Skeletal muscle cell (primary cell): ENCODE data around the gene PLIN3.
"Not testable (repeated sequence)": the region's sequence is repeated elsewhere in the genome, so short reads cannot be mapped to it uniquely, and the experiment has no call there.

Experiments used
- DNase-seq: peaks from one replicate; pipeline ENCODE4 v3.0.0-alpha.2; 2010; ENCODE audit warnings: low read depth
- H3K4me3 ChIP-seq: 2 replicates; pipeline ENCODE4 v1.5.1; 2011; ENCODE audit warnings: low read depth, mild to moderate bottlenecking, control low read depth, low read length, moderate library complexity

PLIN3 gene

DNA sequence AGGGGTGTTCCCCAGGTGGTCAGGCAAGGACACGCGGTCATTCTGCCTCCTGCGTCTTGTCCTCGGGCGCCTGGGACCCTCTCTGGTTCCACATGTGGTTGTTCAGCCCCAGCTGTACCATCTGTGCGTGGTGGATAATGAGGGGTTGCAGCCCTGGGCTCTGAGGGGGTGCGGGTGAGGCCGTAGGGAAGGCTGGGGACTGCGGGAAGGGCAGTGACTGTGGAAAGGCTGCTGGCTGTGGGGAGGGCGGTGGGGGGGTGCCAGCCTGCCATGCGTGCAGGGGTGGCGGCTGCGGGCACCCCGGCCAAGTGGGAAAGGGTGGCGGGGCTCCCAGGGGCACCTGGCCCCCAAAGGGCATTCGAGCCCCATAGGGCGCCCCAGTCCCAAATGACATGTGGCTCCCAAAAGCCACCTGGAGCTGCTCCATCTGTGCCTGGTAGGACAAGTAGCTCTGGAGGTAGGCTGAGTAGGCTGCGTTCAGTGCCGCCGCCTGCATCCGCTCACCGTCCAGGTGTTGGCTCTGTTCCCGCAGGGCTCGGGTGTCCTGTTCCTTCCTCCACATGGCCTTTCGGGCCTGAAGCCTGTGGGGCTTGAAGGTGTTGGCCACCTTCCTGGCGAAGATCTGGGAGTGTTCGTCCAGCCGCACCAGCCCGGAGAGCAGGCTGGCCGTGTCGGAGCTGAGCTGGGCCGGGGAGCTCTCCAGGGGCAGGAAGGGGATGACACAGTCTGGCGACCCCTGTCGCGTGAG, 51.1 kb downstream of the PLIN3 start:
- no peak overlapping the region for H3K4me3 ChIP-seq

GRCh38 chr19:4815426-4816201, 51.9 kb downstream of the PLIN3 start:
- peak overlapping the region; percentile 22 for H3K4me3 ChIP-seq
- peak; percentile 78 for DNase-seq

More for the DNA sequence above, 51.1 kb downstream of the PLIN3 start:
- DNase-seq: no peak

DNA sequence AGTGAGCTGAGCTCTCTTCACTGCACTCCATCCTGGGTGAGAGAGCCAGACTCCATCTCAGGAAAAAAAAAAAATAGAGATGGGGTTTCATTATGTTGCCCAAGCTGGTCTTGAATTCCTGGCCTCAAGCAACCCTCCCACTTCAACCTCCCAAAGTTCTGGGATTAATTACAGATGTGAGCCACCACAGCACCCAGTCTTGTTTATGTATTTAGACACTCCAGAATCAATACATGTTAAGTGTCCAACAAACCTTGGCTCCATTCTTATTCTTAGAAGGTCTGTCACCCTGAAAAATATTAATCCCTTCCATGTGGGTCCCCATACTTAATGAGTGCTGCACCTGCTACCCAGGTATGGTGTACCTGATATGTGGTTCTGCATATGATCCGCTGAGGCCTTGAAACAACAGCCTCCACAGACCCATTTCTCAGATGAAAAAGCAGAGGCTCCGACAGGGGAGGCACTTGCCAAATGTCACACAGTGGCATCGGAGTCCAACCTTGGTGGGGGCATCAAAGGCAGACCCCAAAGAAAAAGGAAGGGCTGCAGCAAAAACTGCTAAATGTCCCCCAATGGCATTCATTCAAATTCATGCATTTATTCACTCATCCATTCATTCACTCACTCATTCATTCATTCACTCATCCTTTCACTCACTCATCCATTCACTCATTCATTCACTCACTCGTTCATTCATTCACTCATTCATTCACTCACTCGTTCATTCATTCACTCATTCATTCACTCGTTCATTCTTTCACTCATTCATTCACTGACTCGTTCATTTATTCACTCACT, 52.6 kb downstream of the PLIN3 start:
- no peak for DNase-seq
- H3K4me3 ChIP-seq: no peak overlapping the region

DNA sequence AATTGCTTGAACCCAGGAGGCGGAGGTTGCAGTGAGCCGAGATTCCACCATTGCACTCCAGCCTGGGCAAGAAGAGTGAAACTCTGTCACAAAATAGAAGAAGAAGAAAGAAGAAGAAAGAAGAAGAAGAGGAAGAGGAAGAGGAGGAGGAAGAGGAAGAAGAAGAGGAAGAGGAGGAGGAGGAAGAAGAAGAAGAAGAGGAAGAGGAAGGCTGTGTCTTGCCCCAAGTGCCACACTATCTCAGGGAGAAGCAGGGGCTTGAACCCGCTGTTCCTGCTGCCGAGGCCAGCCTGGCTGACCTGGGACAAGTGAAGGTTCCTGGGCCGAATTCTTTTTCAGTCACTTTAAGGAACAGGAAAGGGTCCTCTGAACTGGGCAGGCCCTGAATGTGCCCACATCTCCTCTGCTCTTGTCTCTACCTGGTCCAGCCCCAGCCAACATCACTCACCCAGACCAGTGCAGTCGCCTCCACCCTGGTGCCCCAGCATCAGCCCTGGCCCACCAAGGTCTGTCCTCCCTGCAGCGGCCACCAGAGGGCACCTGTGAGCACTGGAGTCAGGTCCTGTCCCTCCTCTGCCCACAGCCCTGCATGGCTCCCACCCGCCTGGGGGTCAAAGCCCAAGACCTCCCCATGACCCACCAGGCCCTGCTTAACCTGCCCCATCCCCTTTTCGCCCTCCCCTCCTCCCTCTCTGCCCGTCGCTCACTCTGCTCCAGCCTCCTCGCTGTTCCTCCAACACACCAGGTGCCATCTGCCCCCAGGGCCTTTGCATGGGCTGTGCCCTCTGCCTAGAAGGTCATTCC, 55.9 kb downstream of the PLIN3 start:
- DNase-seq: no peak

DNA sequence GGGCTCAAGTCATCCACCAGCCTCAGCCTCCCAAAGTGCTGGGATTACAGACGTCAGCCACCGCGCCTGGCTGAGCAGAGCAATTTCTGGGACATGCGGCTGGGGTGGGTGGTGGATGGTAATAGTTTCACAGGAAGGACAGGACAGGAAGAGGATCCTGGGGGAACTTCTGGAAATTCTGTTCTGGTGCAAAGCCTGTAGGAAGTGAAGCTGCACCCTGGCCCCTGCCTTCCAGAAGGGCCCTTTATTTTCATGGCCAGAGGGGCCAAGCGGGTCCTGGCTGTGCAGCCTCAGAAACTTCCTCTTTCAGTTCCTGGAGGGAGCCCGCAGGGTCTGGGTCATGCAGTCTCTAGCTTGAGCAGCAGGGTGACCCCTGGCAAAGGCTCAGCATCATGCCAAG, 60.3 kb downstream of the PLIN3 start:
- no peak for DNase-seq
- H3K4me3 ChIP-seq: no peak overlapping the region

More for the DNA sequence above, 55.9 kb downstream of the PLIN3 start:
- H3K4me3 ChIP-seq: no peak overlapping the region

DNA sequence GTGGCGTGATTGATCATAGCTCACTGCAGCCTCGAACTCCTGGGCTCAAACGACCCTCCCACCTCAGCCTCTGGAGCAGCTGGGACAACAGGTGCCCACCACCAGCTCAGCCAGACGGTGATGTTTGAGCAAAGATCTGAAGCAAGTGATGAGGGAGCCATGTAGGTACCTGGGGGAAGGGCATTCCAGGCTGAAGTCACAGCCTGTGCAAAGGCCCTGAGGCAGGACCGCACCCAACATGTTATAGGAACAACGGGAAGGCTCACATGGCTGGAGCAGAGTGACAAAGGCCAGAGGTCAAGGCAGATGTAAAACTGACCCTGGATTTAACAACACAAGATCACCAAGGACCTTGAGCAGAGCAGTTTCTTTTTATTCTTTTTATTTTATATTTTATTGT, 61.1 kb downstream of the PLIN3 start:
- no peak for DNase-seq
- H3K4me3 ChIP-seq: no peak overlapping the region

- not testable (repeated sequence) for H3K4me3 ChIP-seq, DNase-seq
These were observed 62.3 kb downstream of the PLIN3 start for GRCh38 chr19:4805140-4805539.

- no peak overlapping the region for H3K4me3 ChIP-seq
- no peak for DNase-seq
These were observed 63.5 kb downstream of the PLIN3 start for GRCh38 chr19:4803736-4804695.

- no peak overlapping the region for H3K4me3 ChIP-seq
- no peak for DNase-seq
These were observed 64.8 kb downstream of the PLIN3 start for GRCh38 chr19:4802711-4803110.

DNA sequence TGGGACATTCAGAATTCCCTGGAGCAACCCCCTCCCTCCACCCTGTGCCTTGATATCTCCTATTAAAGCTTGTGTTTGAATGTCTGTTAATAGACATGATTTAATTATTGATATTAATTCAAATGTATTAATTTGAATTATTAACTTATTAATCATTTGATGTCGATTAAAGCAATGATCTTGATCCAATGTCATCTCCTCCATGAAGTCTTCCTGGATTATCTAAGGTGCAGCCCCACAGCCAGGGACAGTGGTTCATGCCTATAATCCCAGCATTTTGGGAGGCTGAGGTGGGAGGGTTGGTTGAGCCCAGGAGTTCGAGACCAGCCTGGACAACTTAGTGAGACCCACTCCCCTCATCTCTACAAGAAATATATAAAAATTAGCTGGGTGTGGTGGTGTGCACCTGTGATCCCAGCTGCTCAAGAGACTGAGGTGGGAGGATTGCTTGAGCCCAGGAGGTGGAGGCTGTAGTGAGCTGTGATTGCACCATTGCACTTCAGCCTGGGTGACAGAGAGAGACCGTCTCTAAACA, 66.3 kb downstream of the PLIN3 start:
- DNase-seq: no peak
- H3K4me3 ChIP-seq: no peak overlapping the region

DNA sequence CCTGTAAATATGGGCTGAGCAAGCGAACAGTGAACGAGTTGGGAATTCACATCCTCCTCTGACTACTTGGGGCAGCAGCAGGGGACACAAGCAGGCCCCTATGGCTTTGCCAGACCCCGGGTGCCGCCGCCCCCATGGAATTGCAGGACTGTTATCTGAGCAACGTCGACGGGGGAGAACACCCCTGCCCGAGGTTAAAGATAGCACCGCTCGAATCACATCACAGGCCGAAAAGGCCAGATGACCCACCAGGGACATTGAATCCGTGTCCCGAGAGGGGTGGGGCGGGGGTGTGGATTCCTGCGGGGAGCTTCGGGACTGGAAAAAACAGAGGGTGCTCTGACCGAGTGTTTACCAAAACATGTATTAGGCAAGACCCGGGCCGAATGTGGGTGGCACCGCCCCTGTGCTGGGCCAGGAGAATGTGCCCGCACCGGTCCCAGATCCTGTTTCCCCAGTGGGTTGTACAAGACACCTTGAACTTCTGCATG, 66.8 kb downstream of the PLIN3 start:
- no peak for DNase-seq
- H3K4me3 ChIP-seq: no peak overlapping the region

DNA sequence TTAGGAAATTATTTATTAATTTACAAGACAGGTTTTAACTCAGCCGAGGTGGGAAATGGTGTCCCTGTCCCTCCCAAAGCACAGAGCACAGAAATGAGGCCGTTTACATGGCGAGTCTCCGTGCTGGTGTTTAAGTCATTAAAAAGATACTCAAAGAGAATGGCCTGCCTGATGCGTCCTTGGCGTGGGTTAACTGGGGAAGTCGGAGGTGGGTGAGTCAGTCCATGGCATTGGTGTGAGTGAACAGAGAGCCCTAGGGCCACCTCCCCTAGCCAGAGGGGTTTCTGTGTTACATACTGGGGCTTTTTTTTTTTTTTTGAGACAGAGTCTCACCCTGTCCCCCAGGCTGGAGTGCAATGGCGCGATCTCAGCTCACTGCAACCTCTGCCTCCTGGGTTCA, 72.1 kb downstream of the PLIN3 start:
- H3K4me3 ChIP-seq: no peak overlapping the region
- no peak for DNase-seq

- H3K4me3 ChIP-seq: no peak overlapping the region
- DNase-seq: no peak
These were observed 72.5 kb downstream of the PLIN3 start for GRCh38 chr19:4794971-4795370.

GRCh38 chr19:4793278-4793677, 74.2 kb downstream of the PLIN3 start:
- not testable (repeated sequence) for DNase-seq, H3K4me3 ChIP-seq

DNA sequence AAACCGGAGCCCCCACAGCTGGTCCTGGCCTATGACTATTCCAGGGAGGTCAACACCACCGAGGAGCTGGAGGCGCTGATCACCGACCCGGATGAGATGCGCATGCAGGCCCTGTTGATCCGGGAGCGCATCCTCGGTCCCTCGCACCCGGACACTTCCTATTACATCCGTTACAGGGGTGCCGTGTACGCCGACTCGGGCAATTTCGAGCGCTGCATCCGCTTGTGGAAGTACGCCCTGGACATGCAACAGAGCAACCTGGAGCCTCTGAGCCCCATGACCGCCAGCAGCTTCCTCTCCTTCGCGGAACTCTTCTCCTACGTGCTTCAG, 74.6 kb downstream of the PLIN3 start:
- H3K4me3 ChIP-seq: peak overlapping the region; percentile 69
- DNase-seq: not testable (repeated sequence)

DNA sequence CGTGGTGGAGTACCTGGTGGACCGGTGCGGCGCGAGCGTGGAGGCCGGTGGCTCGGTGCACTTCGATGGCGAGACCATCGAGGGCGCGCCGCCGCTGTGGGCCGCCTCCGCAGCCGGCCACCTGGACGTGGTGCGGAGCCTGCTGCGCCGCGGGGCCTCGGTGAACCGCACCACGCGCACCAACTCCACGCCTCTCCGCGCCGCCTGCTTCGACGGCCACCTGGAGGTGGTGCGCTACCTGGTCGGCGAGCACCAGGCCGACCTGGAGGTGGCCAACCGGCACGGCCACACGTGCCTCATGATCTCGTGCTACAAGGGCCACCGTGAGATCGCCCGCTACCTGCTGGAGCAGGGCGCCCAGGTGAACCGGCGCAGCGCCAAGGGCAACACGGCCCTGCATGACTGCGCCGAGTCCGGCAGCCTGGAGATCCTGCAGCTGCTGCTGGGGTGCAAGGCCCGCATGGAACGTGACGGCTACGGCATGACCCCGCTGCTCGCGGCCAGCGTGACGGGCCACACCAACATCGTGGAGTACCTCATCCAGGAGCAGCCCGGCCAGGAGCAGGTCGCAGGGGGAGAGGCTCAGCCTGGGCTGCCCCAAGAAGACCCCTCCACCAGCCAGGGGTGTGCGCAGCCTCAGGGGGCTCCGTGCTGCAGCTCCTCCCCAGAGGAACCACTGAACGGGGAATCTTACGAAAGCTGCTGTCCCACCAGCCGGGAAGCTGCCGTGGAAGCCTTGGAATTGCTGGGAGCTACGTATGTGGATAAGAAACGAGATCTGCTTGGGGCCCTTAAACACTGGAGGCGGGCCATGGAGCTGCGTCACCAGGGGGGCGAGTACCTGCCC, 75.2 kb downstream of the PLIN3 start:
- DNase-seq: not testable (repeated sequence)
- peak overlapping the region; percentile 69 for H3K4me3 ChIP-seq
